D341Med (cell line): ENCODE data around the gene MTMR4.
A peak's percentile ranks its signal among the peaks of the same experiment; 100 is the strongest.
"Not testable (repeated sequence)": the region's sequence is repeated elsewhere in the genome, so short reads cannot be mapped to it uniquely, and the experiment has no call there.

Experiments used
- DNase-seq: peaks from one replicate; pipeline ENCODE4 v3.0.0; 2012; ENCODE audit warnings: low spot score

Gene MTMR4

DNA sequence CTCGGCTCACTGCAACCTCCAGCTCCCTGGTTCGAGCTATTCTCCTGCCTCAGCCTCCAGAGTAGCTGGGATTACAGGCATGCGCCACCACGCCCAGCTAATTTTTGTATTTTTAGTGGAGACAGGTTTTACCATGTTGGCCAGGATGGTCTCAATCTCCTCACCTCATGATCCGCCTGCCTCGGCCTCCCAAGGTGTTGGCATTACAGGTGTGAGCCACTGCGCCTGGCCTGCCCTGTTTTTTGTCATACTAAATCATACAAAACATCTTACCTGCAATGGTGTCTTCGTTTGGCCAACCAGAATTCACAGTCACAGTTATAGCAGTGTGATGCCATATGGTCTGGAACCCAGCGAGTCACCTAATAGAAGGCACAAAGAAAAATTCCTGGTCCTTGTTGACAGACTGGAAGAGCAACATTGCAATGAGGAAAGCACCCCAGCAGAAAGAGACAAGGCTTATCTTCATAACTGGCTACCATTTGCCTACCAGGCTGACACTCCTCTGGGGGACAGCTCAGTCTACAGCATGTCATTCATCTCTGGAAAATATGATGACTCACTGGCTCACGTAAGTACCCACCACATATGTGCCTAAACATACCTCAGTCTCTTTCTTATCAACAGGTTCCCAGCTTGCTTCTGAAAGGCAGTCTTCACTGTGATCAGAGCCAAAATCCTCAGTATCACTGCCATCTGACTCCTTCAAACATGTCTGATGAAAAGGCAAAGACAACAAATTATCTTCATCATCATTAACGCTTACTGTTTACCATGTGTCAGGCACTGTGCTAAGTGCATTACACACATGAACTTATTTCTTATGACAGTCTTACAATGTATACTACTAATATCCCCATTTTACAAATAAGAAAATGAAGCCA, 22.0 kb downstream of the MTMR4 start:
- no peak for DNase-seq

DNA sequence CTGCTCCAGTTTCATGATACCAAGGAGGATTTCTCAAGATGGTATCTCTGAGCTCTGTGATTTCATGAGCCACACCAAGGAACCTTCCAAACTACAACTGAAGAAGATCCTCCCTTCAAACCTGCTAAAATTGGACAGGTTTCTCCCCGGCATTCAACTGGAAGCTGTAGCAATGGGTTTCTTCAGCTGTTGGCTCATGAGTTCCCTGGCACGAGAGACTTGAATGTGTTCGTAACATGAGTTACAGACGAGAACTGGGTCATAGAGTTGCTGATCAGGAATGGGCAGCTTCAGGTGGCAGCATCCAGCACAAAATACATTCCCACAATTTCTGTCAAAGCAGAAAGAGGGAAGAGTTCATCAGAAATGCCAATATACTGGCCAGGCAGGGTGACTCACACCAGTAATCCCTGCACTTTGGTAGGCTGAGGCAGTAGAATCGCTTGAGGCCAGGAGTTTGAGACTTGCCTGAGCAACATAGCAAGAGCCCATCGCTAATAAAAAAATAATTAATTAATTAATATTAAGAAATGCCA, 22.9 kb downstream of the MTMR4 start:
- DNase-seq = no peak

DNA sequence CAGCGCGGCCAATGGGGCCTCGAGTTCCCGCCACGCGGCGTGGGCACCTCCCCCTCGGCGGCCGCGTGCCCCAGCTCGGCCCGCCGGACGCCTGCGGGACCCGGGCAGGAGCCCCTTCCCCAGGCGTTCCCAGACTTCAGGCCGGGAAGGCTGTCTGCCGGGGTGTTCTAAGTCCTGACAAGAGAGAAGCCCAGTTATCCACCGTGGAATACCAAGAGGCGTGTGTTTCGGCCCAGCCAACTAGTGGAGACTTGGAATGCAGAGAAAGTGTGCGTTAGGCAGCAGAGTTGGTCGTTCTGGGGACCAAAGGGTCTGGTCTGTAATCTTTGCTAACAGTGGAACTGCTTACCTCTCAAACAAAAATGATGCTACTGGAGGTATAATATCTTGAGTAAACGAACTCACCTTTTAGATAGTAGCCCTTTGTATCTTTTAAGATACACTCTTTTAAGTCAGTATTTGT, 26.0 kb downstream of the MTMR4 start:
- no peak for DNase-seq

DNA sequence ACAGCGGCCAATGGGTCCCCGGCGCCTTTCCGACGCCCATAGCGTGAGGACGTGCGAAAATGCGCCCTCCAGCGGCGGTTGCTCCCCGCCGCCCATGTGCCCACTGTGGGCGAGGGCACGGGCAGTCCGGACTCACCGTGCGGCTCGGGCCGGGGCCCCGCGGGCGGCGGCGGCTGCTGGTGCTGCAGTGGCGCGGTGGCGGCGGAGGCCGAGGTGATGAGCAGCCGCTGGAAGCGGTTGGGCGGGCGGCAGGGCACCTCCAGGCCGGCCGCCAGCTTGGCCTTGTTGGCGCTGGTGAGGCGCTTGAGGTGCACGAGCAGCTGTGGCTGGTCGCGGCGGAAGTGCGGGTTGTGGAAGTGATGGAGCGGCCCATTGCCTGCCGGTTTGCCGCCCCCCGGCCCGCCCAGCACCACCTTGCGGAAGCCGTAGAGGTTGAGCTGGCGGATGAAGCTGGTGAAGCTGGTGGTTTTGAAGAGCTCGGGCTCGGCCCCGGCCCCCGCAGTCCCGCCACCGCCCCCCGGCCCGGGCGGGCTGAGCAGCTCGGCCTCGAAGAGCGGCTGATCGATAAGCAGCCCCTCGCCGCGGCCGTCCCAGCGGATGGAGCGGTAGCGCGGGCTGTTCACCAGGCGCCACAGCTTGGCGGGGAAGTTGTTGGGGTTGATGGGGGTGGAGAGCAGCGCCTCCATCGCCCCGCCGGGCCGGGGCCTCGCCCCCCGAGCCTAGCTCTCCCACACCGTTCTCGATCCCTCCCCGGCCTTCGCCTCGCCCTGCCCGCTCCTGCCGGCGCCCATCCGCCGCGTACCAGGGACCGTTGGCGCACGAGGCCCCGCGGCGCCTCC, 26.6 kb downstream of the MTMR4 start, which contains the start of gene HSF5:
Gene HSF5, minus strand, starts transcription at position 820 of the 839 bp plus-strand sequence. Its CDS starts 134 bp downstream, at position 686.
- DNase-seq = no peak

DNA sequence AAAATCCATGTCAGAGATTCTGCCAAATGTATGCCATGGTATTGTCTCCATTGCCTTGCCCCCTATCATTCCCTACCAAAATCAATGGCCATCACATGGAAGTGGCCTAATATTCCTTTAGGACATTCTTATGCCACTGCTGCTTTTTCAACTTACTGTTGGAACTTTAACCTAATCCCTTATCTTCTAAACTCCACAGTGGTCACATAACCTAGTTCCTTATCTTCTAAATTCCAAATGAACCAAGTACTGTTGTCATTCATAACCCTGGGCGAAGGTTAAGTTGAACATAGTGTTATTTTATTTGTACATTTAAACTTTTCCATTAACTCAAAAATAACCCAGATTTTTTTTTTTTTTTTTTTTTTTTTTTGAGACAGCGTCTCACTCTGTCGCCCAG, 29.8 kb downstream of the MTMR4 start:
- DNase-seq = no peak

DNA sequence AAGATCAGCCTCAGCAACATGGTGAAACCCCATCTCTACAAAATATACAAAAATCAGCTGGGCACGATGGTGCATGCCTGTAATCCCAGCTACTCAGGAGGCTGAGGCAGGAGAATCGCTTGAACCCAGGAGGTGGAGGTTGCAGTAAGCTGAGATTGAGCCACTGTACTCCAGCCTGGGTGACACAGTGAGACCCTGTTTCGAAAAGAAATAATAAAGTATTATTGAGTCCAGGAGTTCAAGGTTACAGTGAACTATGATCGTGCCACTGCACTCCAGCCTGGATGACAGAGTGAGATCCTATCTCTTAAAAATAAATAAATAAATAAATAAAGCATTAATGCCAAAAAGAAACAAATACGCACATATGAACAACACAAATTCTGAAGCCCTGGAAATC, 32.6 kb downstream of the MTMR4 start:
- not testable (repeated sequence) for DNase-seq

DNA sequence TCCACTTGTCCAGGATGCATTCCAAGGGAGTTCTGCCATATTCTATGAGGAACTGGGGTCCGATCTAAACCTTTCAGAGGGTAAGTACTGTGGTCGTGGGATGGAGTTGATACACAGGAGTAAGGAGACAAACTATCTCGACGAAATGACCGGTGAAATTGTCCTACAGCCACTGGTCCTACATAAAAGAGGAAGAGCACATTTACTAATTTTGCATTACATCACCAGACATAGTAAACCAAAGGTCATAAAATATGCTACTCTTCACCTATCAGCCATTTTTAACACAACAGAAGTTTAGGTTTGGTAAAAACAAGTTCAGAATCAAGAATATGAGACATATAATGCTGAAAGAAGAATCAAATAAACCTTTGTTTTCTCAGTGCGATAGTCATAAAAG, 34.3 kb downstream of the MTMR4 start:
- DNase-seq = no peak

DNA sequence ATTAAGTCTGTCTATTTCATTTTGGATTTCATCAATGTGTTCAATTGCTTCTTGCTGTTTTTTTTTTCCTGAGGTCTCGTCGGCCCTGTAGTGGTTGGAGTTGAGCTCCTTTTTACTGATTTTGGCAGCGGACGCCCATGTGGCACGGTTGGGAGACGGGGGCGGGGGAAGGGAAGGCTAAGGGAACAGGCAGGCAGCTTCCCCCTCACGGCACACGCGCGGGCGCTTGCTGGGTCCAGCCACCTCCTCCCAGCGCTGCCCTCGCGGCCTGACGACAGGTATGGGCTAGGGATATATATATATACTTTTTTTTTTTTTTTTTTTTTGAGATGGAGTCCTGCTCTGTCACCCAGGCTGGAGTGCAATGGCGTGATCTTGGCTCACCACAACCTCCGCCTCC, 37.6 kb downstream of the MTMR4 start:
- DNase-seq = peak; percentile 46

DNA sequence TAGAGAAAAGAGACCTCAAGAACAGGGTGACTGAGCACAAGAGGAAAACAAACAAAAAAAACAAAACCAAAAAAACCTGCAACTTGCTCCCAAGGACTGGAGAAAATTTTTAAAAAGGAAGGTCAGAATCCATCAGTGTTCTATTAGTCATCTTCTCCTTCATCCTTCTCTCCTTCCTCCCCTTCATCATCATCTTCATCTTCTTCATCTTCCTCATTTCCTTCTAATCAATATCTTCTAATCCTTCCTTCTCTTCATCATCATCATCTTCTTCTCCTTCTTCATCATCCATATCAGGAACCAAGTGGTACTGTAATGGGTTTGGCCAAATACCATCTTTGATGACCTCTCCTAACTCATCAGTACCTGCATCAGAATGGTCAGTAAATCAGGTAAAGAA, 38.5 kb downstream of the MTMR4 start:
- no peak for DNase-seq

DNA sequence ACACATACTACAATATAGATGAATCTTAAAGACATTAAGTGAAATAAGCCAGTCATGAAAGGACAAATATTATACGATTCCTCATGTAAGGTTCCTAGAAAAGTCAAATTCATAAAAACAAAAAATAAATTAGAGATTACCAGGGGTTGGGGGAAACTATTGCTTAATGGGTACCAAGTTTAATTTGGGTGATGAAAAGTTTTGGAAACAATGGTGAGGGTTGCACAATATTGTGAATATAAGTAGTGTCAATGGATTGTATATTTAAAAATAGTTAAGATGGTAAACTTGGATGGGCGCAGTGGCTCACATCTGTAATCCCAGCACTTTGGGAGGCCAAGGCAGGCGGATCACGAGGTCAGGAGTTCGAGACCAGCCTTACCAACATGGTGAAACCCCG, 44.1 kb downstream of the MTMR4 start:
- no peak for DNase-seq

DNA sequence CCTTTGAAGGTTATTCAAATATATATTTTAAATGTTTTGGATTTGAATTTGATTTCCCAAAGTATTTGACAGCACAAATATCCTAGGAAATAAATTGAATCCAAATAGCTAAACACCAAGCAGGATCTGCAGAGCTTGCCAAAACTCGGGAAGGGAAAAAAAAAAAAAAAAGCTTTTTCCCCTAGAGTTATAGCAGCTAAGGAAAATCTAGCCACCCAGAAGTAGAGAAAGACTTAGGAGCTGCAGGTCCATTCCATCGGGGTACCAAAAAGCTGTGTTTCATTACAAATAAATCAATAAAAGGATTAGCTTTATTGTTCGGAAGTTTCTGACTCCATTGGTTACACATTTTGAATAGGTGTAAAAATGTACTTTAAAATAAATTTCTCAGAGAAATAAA, 45.5 kb downstream of the MTMR4 start:
- DNase-seq = no peak

DNA sequence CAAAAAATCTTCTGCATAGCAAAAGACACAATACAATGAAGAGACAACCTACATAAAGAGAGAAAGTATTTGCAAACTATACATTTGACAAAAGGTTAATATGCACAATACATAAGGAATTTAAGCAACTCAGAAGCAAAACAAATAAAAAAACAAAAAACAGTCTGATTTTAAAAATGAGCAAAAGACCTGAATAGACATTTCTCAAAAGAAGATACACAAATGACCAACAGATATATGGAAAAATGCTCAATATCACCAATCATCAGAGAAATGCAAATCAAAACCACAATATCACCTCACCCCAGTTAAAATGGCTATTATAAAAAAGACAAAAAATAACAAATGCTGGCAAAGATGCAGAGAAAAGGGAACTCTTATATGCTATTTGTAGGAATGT, 58.9 kb downstream of the MTMR4 start:
- DNase-seq = no peak

DNA sequence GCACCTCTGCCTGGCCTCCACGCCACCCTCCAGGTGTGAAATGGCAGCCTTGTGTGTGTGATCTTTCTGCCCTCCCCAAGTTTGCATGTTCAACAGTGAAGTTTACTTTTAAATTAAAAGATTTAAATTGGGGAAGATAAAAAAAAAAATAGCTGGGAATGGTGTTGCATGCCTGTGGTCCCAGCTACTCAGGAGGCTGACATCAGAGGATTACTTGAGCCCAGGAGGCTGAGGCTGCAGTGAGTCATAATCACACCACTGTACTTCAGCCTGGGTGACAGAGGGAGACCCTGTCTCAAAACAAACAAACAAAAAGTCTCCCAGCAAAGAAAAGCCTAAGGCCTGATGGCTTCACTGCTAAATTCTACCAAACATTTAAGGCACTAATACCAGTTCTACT, 61.7 kb downstream of the MTMR4 start:
- DNase-seq = no peak

DNA sequence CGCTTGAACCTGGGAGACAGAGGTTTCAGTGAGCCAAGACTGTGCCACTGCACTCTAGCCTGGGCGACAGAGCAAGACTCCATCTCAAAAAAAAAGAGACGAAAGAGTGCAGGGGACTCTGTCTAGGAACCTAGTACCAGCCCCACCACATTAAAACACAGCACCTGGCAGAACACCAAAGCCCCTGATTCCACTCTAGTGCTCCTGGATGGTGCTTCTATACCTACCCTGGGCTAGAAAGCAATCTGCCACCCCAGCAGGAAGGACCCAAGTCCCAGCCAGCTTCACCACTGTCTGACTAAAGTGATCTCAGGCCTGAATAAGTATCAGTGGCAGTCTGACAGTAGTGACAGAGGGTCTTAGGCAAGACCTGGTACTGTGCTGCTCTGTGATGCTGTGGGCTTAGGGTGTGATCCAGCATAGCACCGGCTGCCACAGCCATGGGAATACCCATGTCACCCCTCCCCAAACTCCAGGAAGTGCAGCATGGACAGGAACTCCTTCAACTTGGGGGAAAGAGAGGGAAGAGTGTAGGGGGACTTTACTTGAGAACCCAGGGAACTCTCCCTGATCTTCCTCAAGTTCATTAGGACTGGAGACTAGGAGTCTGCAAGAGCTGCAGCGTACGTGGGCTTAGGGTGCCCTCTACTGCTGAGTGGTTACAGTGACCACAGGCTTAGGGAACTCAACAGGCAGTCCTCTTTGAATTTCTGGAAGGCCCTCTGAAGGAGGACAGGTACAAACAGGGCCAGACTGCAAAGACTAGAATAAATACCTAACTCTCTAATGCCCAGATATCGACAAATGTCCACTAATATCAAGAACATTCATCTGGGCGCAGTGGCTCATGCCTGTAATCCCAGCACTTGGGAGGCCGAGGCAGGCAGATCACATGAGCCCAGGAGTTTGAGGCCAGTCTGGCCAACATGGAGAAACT, 67.1 kb downstream of the MTMR4 start:
- DNase-seq = peak; percentile 81

DNA sequence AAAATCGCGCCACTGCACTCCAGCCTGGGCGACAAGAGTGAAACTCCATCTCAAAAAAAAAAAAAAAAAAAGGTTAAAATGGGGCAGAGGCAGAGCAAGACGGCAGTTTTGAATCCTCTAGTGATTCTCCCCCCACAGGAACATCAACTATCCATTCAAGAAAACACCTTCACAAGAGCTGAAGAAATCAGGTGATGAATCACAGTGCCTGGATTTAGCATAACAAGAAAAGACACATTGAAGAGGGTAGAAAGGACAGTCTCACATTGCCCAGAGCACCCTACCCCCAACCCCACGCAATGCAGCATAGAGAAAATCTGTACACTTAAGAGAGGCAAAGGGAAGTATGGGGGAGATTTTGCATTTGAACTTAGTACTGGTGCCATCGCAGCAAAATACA, 68.4 kb downstream of the MTMR4 start:
- DNase-seq = no peak
